Activated CD8-positive, alpha-beta memory T cell treated with anti-CD3 and anti-CD28 coated beads, Interleukin-2, amount 50 U/mL, for 48 hours (primary cell): ENCODE results near the gene UPP2.

Source experiments
- DNase-seq: peaks from one replicate; pipeline ENCODE4 v3.0.0-alpha.2; 2020

Gene UPP2

GRCh38 chr2:158101384-158101926 lies at the start of gene UPP2:
UPP2 (plus strand) TSS chr2:158101876; CDS start chr2:158102064, 188 bp downstream.
- no peak for DNase-seq

- no peak for DNase-seq
Measured at GRCh38 chr2:158052761-158053160, 48.9 kb upstream of the UPP2 start.

GRCh38 chr2:158056875-158057274 lies 44.8 kb upstream of the UPP2 start:
- no peak for DNase-seq

- DNase-seq = no peak
Measured at GRCh38 chr2:158060160-158060834, 41.4 kb upstream of the UPP2 start.

- no peak for DNase-seq
Measured at GRCh38 chr2:158060835-158061435, 40.7 kb upstream of the UPP2 start.

GRCh38 chr2:158061763-158062162 lies 39.9 kb upstream of the UPP2 start:
- DNase-seq = no peak

GRCh38 chr2:158066046-158066713 lies 35.5 kb upstream of the UPP2 start:
- no peak for DNase-seq

GRCh38 chr2:158071018-158071417 lies 30.7 kb upstream of the UPP2 start:
- no peak for DNase-seq

- no peak for DNase-seq
Measured at GRCh38 chr2:158072361-158072760, 29.3 kb upstream of the UPP2 start.

- DNase-seq = no peak
Measured at GRCh38 chr2:158079672-158080071, 22.0 kb upstream of the UPP2 start.

GRCh38 chr2:158088093-158088492 lies 13.6 kb upstream of the UPP2 start:
- no peak for DNase-seq

- no peak for DNase-seq
Measured at GRCh38 chr2:158089322-158089721, 12.4 kb upstream of the UPP2 start.

GRCh38 chr2:158091647-158092046 lies 10.0 kb upstream of the UPP2 start:
- no peak for DNase-seq

- no peak for DNase-seq
Measured at GRCh38 chr2:158094487-158095092, 7.1 kb upstream of the UPP2 start.

- no peak for DNase-seq
Measured at GRCh38 chr2:158095269-158095668, 6.4 kb upstream of the UPP2 start.

- DNase-seq = no peak
Measured at GRCh38 chr2:158095912-158096311, 5.8 kb upstream of the UPP2 start.

- no peak for DNase-seq
Measured at GRCh38 chr2:158097481-158097880, 4.2 kb upstream of the UPP2 start.

- no peak for DNase-seq
Measured at GRCh38 chr2:158098178-158098577, 3.5 kb upstream of the UPP2 start.

GRCh38 chr2:158099716-158100115 lies 2.0 kb upstream of the UPP2 start:
- no peak for DNase-seq

GRCh38 chr2:158100411-158100810 lies 1.3 kb upstream of the UPP2 start:
- DNase-seq = no peak

GRCh38 chr2:158102446-158102845 lies 770 bp downstream of the UPP2 start:
- DNase-seq = no peak

- no peak for DNase-seq
Measured at GRCh38 chr2:158103411-158104012, 1.8 kb downstream of the UPP2 start.

GRCh38 chr2:158104903-158105302 lies 3.2 kb downstream of the UPP2 start:
- DNase-seq = no peak
